SU-DHL-6 (cell line): ENCODE measurements around the gene LRRC4B.

Experiments
- H2AFZ ChIP-seq: fragments of 200-600 bp; sonication (generic); 2 replicates; pipeline ENCODE4 v1.6.1; 2014; ENCODE audit warnings: low read depth, mild to moderate bottlenecking, moderate library complexity, mixed read lengths, antibody characterized with exemption, low read length; ENCODE audit not compliant: severe bottlenecking
- H3F3A ChIP-seq: fragments of 200-600 bp; shearing (Covaris generic); 2 replicates; pipeline ENCODE4 v1.6.0; 2016; ENCODE audit warnings: antibody characterized with exemption, mild to moderate bottlenecking; ENCODE audit not compliant: insufficient read depth
- H3K27ac ChIP-seq: fragments of 200-600 bp; sonication (generic); 2 replicates; pipeline ENCODE4 v1.5.1; 2016; ENCODE audit warnings: low read depth, mild to moderate bottlenecking, low read length, moderate library complexity, mixed read lengths
- H3K27me3 ChIP-seq: fragments of 200-600 bp; sonication (generic), shearing (Covaris generic); 2 replicates; pipeline ENCODE4 v1.6.0; 2014; ENCODE audit warnings: mild to moderate bottlenecking, low read length
- H3K36me3 ChIP-seq: fragments of 200-600 bp; sonication (generic); 2 replicates; pipeline ENCODE4 v1.6.1; 2014; ENCODE audit warnings: mild to moderate bottlenecking, low read length, mixed read lengths
- H3K4me2 ChIP-seq: fragments of 300-600, 200-600 bp; shearing (Covaris generic), sonication (generic); 2 replicates; pipeline ENCODE4 v1.6.0; 2014; ENCODE audit warnings: low read length, low read depth, mild to moderate bottlenecking; ENCODE audit not compliant: poor library complexity, severe bottlenecking
- H3K4me3 ChIP-seq: fragments of 200-600 bp; sonication (generic); 2 replicates; pipeline ENCODE4 v1.5.1; 2014; ENCODE audit warnings: antibody characterized with exemption, low read length, mild to moderate bottlenecking, mixed read lengths; ENCODE audit not compliant: insufficient read depth, poor library complexity, severe bottlenecking
- H3K79me2 ChIP-seq: fragments of 200-600 bp; sonication (generic); 2 replicates; pipeline ENCODE4 v1.6.1; 2014; ENCODE audit warnings: mild to moderate bottlenecking, low read length, moderate library complexity; ENCODE audit not compliant: insufficient read depth
- H3K9ac ChIP-seq: fragments of 200-600 bp; sonication (generic); 2 replicates; pipeline ENCODE4 v1.7.0; 2014; ENCODE audit warnings: mild to moderate bottlenecking, low read length
- H3K9me2 ChIP-seq: fragments of 200-600 bp; sonication (generic); replicated peaks from 2 replicates; pipeline ENCODE4 v1.6.1; 2014; ENCODE audit warnings: low read length; ENCODE audit not compliant: insufficient read depth
- H3K9me3 ChIP-seq: fragments of 200-600 bp; sonication (generic); 2 replicates; pipeline ENCODE4 v1.6.1; 2014; ENCODE audit warnings: low read length, mixed read lengths; ENCODE audit not compliant: insufficient read depth
- H4K20me1 ChIP-seq: fragments of 200-600 bp; sonication (generic); 2 replicates; pipeline ENCODE4 v1.6.1; 2014; ENCODE audit warnings: low read depth, mild to moderate bottlenecking, antibody characterized with exemption, low read length, moderate library complexity, mixed read lengths
- EZH2phosphoT487 ChIP-seq: fragments of 200-600 bp; sonication (generic), shearing (Covaris generic); conservative IDR thresholded peaks from 2 replicates; pipeline ENCODE4 v1.6.1; 2018; ENCODE audit warnings: mild to moderate bottlenecking, antibody characterized with exemption, low read length, moderate library complexity, mixed read lengths
- TF ChIP-seq, protein P1 (sequence below): fragments of 200-600 bp; sonication (generic); IDR thresholded peaks from one replicate; pipeline ENCODE4 v1.5.1; 2017; ENCODE audit warnings: antibody characterized with exemption, mild to moderate bottlenecking, low read length, moderate library complexity; ENCODE audit not compliant: insufficient read depth, poor library complexity, severe bottlenecking

Gene LRRC4B

DNA sequence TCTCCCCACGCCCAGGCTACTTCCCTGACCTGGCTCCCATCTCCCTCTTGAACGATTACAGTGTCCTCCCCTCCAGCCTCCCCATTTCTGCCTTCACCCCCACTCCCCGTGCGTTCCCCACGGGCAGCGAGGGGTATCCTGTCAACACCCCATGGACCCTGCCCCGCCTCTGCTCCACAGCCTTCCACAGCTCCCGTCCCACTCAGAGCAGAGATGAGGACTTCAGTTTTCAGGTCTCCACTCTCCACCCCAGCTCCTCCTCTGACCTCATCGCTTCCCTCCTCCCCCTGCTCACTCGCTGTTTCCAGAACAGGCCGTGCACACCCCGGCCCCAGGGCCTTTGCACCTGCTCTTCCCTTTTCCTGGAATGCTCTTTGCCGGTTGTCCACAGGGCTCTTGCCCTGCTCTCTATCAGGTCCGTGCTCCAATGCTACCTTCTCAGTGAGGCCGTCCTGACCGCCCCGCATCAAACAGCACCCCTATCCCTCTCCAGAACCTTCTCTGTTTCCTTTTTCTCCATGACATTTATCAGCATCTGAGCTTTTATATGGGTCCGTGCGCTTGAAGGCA lies 15.0 kb downstream of the LRRC4B start:
- no peaks in the 10 kb centered on the region for H3F3A ChIP-seq
- H3K79me2 ChIP-seq, result no peaks in the 10 kb centered on the region
- no peaks in the 10 kb centered on the region for H4K20me1 ChIP-seq
- no peak overlapping the region for H3K4me3 ChIP-seq
- no peak overlapping the region for H3K4me2 ChIP-seq
- no peak overlapping the region for H3K9ac ChIP-seq
- H3K9me2 ChIP-seq, result no peaks in the 10 kb centered on the region
- TF ChIP-seq, protein P1, sequence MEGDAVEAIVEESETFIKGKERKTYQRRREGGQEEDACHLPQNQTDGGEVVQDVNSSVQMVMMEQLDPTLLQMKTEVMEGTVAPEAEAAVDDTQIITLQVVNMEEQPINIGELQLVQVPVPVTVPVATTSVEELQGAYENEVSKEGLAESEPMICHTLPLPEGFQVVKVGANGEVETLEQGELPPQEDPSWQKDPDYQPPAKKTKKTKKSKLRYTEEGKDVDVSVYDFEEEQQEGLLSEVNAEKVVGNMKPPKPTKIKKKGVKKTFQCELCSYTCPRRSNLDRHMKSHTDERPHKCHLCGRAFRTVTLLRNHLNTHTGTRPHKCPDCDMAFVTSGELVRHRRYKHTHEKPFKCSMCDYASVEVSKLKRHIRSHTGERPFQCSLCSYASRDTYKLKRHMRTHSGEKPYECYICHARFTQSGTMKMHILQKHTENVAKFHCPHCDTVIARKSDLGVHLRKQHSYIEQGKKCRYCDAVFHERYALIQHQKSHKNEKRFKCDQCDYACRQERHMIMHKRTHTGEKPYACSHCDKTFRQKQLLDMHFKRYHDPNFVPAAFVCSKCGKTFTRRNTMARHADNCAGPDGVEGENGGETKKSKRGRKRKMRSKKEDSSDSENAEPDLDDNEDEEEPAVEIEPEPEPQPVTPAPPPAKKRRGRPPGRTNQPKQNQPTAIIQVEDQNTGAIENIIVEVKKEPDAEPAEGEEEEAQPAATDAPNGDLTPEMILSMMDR, result no peak
- no peak for TF ChIP-seq EZH2phosphoT487
- H3K27me3 ChIP-seq, result no peaks in the 10 kb centered on the region
- no peaks in the 10 kb centered on the region for H3K36me3 ChIP-seq
- no peak overlapping the region for H3K27ac ChIP-seq
- H2AFZ ChIP-seq, result no peak overlapping the region
- H3K9me3 ChIP-seq, result no peaks in the 10 kb centered on the region

DNA sequence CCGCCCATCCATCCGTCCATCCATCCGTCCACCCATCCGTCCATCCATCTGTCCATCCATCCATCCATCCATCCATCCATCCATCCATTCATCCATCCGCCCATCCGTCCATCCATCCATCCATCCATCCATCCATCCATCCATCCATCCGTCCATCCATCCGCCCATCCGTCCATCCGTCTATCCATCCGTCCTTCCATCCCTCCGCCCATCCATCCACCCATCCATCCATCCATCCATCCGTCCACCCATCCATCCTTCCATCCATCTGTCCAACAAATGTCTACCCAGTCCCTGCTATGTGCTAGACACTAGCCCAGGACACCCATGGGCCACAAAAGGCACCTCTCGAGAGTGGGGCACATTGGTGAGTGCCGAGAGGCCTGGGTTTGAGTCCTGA lies 15.7 kb downstream of the LRRC4B start:
- Histone ChIP-seq H3K27ac (no peak overlapping the region), H4K20me1 (no peaks in the 10 kb centered on the region), H3K9me3 (no peaks in the 10 kb centered on the region), H3K4me2 (no peak overlapping the region), H3K9me2 (no peaks in the 10 kb centered on the region), H3K79me2 (no peaks in the 10 kb centered on the region), H3K4me3 (no peak overlapping the region), H2AFZ (no peak overlapping the region), H3K36me3 (no peaks in the 10 kb centered on the region), H3F3A (no peaks in the 10 kb centered on the region), H3K9ac (no peak overlapping the region), H3K27me3 (no peaks in the 10 kb centered on the region)
- TF ChIP-seq, protein P1, result no peak
- TF ChIP-seq EZH2phosphoT487, result no peak

DNA sequence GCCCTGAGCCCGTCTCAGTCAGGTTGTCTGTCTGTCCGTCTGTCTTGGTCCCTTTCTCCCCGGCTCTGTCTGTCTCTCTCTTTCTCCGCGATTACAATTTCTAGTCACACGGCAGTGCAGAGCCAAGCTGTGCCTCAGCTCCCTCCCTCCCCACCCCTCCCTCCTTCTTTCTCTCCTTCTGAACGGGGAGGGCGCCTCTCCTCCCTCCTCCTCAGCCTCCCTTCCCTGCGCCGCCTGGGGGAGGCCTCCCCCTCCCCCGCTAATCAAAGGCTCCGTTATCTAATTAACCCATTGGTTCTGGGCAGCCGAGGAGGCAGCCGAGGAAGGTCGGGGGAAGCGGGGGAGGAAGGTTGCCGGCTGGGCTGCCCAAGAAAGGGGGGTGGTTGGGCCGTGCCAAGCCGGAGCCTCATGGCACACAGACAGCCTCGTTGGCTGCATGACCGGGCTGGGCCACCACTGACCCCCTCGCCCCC lies 16.5 kb downstream of the LRRC4B start:
- H4K20me1 ChIP-seq, result no peaks in the 10 kb centered on the region
- no peak overlapping the region for H3K27ac ChIP-seq
- no peaks in the 10 kb centered on the region for H3K36me3 ChIP-seq
- H3K9me3 ChIP-seq, result no peaks in the 10 kb centered on the region
- no peaks in the 10 kb centered on the region for H3K9me2 ChIP-seq
- no peak overlapping the region for H3K4me2 ChIP-seq
- H3F3A ChIP-seq, result no peaks in the 10 kb centered on the region
- no peaks in the 10 kb centered on the region for H3K27me3 ChIP-seq
- no peaks in the 10 kb centered on the region for H3K79me2 ChIP-seq
- H3K9ac ChIP-seq, result no peak overlapping the region
- H3K4me3 ChIP-seq, result no peak overlapping the region
- no peak overlapping the region for H2AFZ ChIP-seq
- no peak for TF ChIP-seq EZH2phosphoT487
- TF ChIP-seq, protein P1, result no peak
